ENCODE data around the gene FNBP1L.

GRCh38 chr1:93574511-93574910 is 126.6 kb downstream of the FNBP1L start:
- no peak for TF ChIP-seq PBX3 (CRISPR knock-in tag; IDR thresholded peaks at IDR 0.05)
- TF ChIP-seq ZNF292 (tag by site-specific recombination; IDR thresholded peaks at IDR 0.05; ENCODE audit: borderline replicate concordance, low read depth), result no peak
- TF ChIP-seq ZNF629 (tag by site-specific recombination; IDR thresholded peaks at IDR 0.05), result no peak
- TF ChIP-seq, protein P1, sequence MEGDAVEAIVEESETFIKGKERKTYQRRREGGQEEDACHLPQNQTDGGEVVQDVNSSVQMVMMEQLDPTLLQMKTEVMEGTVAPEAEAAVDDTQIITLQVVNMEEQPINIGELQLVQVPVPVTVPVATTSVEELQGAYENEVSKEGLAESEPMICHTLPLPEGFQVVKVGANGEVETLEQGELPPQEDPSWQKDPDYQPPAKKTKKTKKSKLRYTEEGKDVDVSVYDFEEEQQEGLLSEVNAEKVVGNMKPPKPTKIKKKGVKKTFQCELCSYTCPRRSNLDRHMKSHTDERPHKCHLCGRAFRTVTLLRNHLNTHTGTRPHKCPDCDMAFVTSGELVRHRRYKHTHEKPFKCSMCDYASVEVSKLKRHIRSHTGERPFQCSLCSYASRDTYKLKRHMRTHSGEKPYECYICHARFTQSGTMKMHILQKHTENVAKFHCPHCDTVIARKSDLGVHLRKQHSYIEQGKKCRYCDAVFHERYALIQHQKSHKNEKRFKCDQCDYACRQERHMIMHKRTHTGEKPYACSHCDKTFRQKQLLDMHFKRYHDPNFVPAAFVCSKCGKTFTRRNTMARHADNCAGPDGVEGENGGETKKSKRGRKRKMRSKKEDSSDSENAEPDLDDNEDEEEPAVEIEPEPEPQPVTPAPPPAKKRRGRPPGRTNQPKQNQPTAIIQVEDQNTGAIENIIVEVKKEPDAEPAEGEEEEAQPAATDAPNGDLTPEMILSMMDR (tag by site-specific recombination; IDR thresholded peaks at IDR 0.05), result no peak
- TF ChIP-seq OVOL3 (tag by site-specific recombination; IDR thresholded peaks at IDR 0.05), result no peak
- TF ChIP-seq, protein P2, sequence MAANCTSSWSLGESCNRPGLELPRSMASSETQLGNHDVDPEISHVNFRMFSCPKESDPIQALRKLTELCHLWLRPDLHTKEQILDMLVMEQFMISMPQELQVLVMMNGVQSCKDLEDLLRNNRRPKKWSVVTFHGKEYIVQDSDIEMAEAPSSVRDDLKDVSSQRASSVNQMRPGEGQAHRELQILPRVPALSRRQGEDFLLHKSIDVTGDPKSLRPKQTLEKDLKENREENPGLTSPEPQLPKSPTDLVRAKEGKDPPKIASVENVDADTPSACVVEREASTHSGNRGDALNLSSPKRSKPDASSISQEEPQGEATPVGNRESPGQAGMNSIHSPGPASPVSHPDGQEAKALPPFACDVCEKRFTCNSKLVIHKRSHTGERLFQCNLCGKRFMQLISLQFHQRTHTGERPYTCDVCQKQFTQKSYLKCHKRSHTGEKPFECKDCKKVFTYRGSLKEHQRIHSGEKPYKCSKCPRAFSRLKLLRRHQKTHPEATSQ (tag by site-specific recombination; IDR thresholded peaks at IDR 0.05), result no peak
